Heart left ventricle (tissue), 16 donors: ENCODE results near the gene CENPH. TPM values are rescaled to one million over a fixed set of nuclear protein-coding genes. Genes with fewer than 3 reads are reported as not detected.
"Not testable (repeated sequence)": the region's sequence is repeated elsewhere in the genome, so short reads cannot be mapped to it uniquely, and the experiment has no call there.

ENCODE experiments used
- ATAC-seq, 4 donors: fragments of 200-7000 bp; cut with Tn5 transposase; one replicate each; pipeline ENCODE4 v1.9.1; 2020 to 2022; ENCODE audit warnings: moderate library complexity in 4 of 4, mild to moderate bottlenecking in 3 of 4, moderate number of reproducible peaks in 1 of 4
- DNase-seq, 5 donors: peaks; one replicate each; pipeline ENCODE4 v3.0.0-alpha.2; 2020
- H3K27ac ChIP-seq, 12 donors: fragments of 200-600 bp; sonication (generic) in 4 of 12; one replicate each; pipeline versions ENCODE4 v1.5.0 to v1.8.0; 2016 to 2022; ENCODE audit warnings: mild to moderate bottlenecking in 2 of 12
- H3K27me3 ChIP-seq, 9 donors: fragments of 200-600 bp; sonication (generic) in 2 of 9; one replicate each; pipeline versions ENCODE4 v1.5.1 to v1.8.0; 2016 to 2022; ENCODE audit warnings: mild to moderate bottlenecking in 3 of 9
- H3K36me3 ChIP-seq, 9 donors: fragments of 200-600 bp; sonication (generic) in 2 of 9; one replicate each; pipeline versions ENCODE4 v1.5.0 to v1.8.0; 2018 to 2022; ENCODE audit warnings: mild to moderate bottlenecking in 2 of 9
- H3K4me1 ChIP-seq, 12 donors: fragments of 200-600 bp; sonication (generic) in 4 of 12; one replicate each; pipeline versions ENCODE4 v1.5.0 to v1.8.0; 2016 to 2022; ENCODE audit warnings: mild to moderate bottlenecking in 3 of 12
- H3K4me3 ChIP-seq, 12 donors: fragments of 200-600 bp; sonication (generic) in 4 of 12; one replicate each; pipeline versions ENCODE4 v1.5.0 to v1.8.0; 2017 to 2022; ENCODE audit warnings: mild to moderate bottlenecking in 9 of 12, moderate library complexity in 4 of 12
- H3K9me3 ChIP-seq, 12 donors: fragments of 200-600 bp; sonication (generic) in 4 of 12; one replicate each; pipeline versions ENCODE4 v1.5.0 to v1.8.0; 2016 to 2022; ENCODE audit warnings: mild to moderate bottlenecking in 1 of 12
- POLR2A ChIP-seq, 2 donors: fragments of 450-650 bp; IDR thresholded peaks; one replicate each; pipeline ENCODE4 v1.6.1; 2017; ENCODE audit warnings: antibody characterized with exemption in 2 of 2, mild to moderate bottlenecking in 2 of 2, moderate library complexity in 2 of 2
- WGBS, 4 donors: extraction: QIAGEN DNeasy Blood & Tissue Kit in 2 of 4; methylation state at CpG; one replicate each; pipeline versions ENCODE4 v1.1.5 to v1.1.7; 2013 to 2018; 5-methylcytosine and 5-hydroxymethylcytosine counted together
- intact Hi-C, 10 donors: fragments of 100-400 bp; cut with DNase I; formaldehyde crosslinking; loops; one replicate each; pipeline versions ENCODE4 v1.11.1 to v1.14.2; 2022
- polyA plus RNA-seq, 2 donors: library from polyadenylated mRNA; stranded (reverse); fragments of 200-250 nt; gene quantifications; one replicate each; pipeline ENCODE4 v1.2.3, GENCODE V29; 2013
- total RNA-seq, 9 donors: library from RNA; depleted of rRNA in 2 of 9; stranded (reverse); fragments of >200 nt in 2 of 9; fragmentation: NEBNext Ultra II Directional in 3 of 9; extraction: Animal tissue kit (Norgen Biotek cat#: 25700) in 3 of 9; gene quantifications; one replicate each; pipeline versions ENCODE4 v1.1.0 to v1.2.4, GENCODE V29; 2016 to 2023
- TF ChIP-seq, protein P1 (sequence below), 12 donors: fragments of 200-600 bp; sonication (generic) in 4 of 12; IDR thresholded peaks; one replicate each; pipeline versions ENCODE4 v1.5.0 to v1.8.0; 2018 to 2022; ENCODE audit warnings: antibody characterized with exemption in 12 of 12, mild to moderate bottlenecking in 5 of 12
- donor health status: ischemic (EF 13 %, LVEDD 7.1; RV severe dilation, severe dysfunction).
- donor health status: healthy with polysubstance abuse.
- donor health status: DM: no; HTN: yes; CAD: no.
- donor health status: DM: no; HTN: no; CAD: no.
- donor health status: ischemic (EF 25% LVEDD 6.9; RV normal size, moderate dysfunction).
- donor health status: ischemic (EF 25% LVEDD 5.7; RV mildly dilated, moderate dysfunction).
- donor health status: healthy.
- donor health status: DM: yes; HTN: yes; CAD: no.
- donor health status: ischemic (EF 35%, LVEDD 5.7; RV mildly dilated, moderate dysfunction).
- donor health status: nonischemic (EF 11% LVEDD 7.7; RV severe dilation, severe dysfunction).
- donor health status: DM: yes; HTN: yes; CAD: no.
- donor health status: PGD.
- donor health status: ischemic (EF 29% LVEDD 5.4; RV normal size, mild dysfunction).
- donor health status: nonischemic (EF 23%, LVEDD 6.1; RV moderate dilation, normal function).

Gene CENPH
- total and polyA plus RNA-seq, 11 donors: 1.1 to 6.9 (median 2.7) TPM

DNA sequence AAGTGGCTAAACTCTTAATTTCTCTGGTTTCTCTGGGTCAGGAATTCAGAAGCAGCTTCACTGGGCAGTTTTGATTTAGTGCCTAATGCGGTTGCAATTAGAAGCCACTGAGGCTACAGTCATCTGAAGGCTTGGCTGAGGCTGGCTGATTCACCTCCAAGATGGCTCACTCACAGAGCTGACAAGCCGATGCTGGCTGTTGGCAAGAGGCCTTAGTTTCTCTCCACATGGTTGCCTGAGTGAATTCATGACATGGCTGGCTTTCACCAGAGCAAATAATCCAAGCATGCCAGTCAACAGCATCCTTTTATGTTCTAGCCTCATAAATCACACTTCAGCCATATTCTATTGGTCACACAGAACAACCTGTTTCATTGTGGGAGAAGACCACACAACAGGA is 42.5 kb downstream of the CENPH start:
- WGBS, 4 donors: 68 to 75% (median 70%) methylated on average over 2 of the region's 2 CpGs
- intact Hi-C loops: loop anchor here in 7 of 10 donors (5.0 to 10.0 kb wide), 6 partner anchors 65 to 140 kb away; partner anchors contain the start of genes SLC30A5 (in 3 of the 7), AK6 (in 1 of the 7), CCDC125 (in 1 of the 7) and CCNB1 (in 1 of the 7)

GRCh38 chr5:69234457-69235268 is 45.3 kb downstream of the CENPH start, which contains the start of gene CDK7:
TSS of gene CDK7 (plus strand) at chr5:69234886. CDS start at chr5:69234976, 90 bp downstream.
- peak within 1 kb of the TSS; percentile 35 to 91 (median 84) for H3K27ac ChIP-seq
- peaks cover 3 to 27% (median 18%) of the 10 kb centered on the region in 12 donors for H3K4me1 ChIP-seq
- DNase-seq: peak; percentile 94 to 95 (median 95)
- 0% methylated on average over 37 to 49 of the region's 49 CpGs for WGBS, 4 donors
- intact Hi-C loops: loop anchor here in 7 of 10 donors (1.0 to 10.0 kb wide), 10 partner anchors 16 to 142 kb away; partner anchors contain the start of genes SLC30A5 (in 3 of the 7), CCDC125 (in 2 of the 7), CCNB1 (in 2 of the 7) and AK6 (in 1 of the 7)
- no peaks in the 10 kb centered on the region for H3K27me3 ChIP-seq
- peak; percentile 99 to 100 (median 100) for ATAC-seq
- peak within 1 kb of the TSS; percentile 65 to 96 (median 88) for H3K4me3 ChIP-seq
- H3K9me3 ChIP-seq: no peaks in the 10 kb centered on the region
- TF ChIP-seq, protein P1, sequence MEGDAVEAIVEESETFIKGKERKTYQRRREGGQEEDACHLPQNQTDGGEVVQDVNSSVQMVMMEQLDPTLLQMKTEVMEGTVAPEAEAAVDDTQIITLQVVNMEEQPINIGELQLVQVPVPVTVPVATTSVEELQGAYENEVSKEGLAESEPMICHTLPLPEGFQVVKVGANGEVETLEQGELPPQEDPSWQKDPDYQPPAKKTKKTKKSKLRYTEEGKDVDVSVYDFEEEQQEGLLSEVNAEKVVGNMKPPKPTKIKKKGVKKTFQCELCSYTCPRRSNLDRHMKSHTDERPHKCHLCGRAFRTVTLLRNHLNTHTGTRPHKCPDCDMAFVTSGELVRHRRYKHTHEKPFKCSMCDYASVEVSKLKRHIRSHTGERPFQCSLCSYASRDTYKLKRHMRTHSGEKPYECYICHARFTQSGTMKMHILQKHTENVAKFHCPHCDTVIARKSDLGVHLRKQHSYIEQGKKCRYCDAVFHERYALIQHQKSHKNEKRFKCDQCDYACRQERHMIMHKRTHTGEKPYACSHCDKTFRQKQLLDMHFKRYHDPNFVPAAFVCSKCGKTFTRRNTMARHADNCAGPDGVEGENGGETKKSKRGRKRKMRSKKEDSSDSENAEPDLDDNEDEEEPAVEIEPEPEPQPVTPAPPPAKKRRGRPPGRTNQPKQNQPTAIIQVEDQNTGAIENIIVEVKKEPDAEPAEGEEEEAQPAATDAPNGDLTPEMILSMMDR (IDR thresholded peaks at IDR 0.05): no peak
- TF ChIP-seq POLR2A (IDR thresholded peaks at IDR 0.05): peak in 1 of 2 donors; percentile 65
- peaks cover 0 to 45% (median 24%) of the 10 kb centered on the region in 9 donors for H3K36me3 ChIP-seq

More for the DNA sequence above, 42.5 kb downstream of the CENPH start:
- Histone ChIP-seq H3K9me3 (no peaks in the 10 kb centered on the region), H3K4me3 (no peak overlapping the region), H3K36me3 (peaks cover 0 to 55% (median 38%) of the 10 kb centered on the region in 9 donors), H3K27ac (no peak overlapping the region), H3K27me3 (no peaks in the 10 kb centered on the region), H3K4me1 (peaks cover 3 to 24% (median 17%) of the 10 kb centered on the region in 12 donors)
- DNase-seq (no peak), ATAC-seq (no peak)
- TF ChIP-seq, protein P1 (IDR thresholded peaks at IDR 0.05): no peak
- no peak for TF ChIP-seq POLR2A (IDR thresholded peaks at IDR 0.05)

GRCh38 chr5:69236733-69237132 is 47.4 kb downstream of the CENPH start:
- H3K4me3 ChIP-seq, DNase-seq, H3K27ac ChIP-seq, H3K27me3 ChIP-seq, H3K9me3 ChIP-seq, ATAC-seq: not testable (repeated sequence)
- Histone ChIP-seq H3K36me3 (peaks cover 0 to 38% (median 24%) of the 10 kb centered on the region in 9 donors), H3K4me1 (peaks cover 3 to 31% (median 19%) of the 10 kb centered on the region in 12 donors)
- intact Hi-C loops: loop anchor here in 4 of 10 donors (5.0 to 10.0 kb wide), 4 partner anchors 69 to 142 kb away; partner anchors contain the start of genes AK6 (in 1 of the 4), CCDC125 (in 1 of the 4), CCNB1 (in 1 of the 4) and RAD17 (in 1 of the 4)
- 95 to 97% (median 96%) methylated on average over 9 of the region's 9 CpGs for WGBS, 4 donors

DNA sequence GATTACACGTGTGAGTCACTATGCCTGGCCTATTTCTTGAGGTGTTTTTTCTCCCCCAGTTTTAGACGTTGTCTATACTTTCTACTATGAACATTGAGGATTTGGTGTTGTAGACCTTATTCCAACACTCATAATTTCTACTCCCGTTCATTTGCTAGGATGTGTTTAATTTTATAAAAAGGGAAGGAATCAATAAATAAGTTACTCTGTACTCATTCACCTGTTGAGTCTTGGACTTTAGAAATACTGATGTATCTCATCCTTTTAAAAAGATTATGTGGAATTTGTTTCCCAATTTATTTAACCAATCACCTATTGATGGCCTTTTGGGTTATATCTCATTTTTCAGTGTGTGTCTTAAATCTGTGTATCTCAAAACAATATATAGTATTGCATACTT is 48.5 kb downstream of the CENPH start:
- 85 to 93% (median 88%) methylated on average over 3 of the region's 3 CpGs for WGBS, 4 donors
- no peak for TF ChIP-seq POLR2A (IDR thresholded peaks at IDR 0.05)
- TF ChIP-seq, protein P1 (IDR thresholded peaks at IDR 0.05): no peak
- ATAC-seq (no peak), DNase-seq (no peak)
- Histone ChIP-seq H3K4me3 (no peak overlapping the region), H3K27ac (no peak overlapping the region), H3K4me1 (peaks cover 3 to 31% (median 19%) of the 10 kb centered on the region in 12 donors), H3K9me3 (no peaks in the 10 kb centered on the region), H3K36me3 (peaks cover 0 to 35% (median 24%) of the 10 kb centered on the region in 9 donors), H3K27me3 (no peaks in the 10 kb centered on the region)
- intact Hi-C loops: loop anchor here in 4 of 10 donors (5.0 to 10.0 kb wide), 4 partner anchors 71 to 143 kb away; partner anchors contain the start of genes AK6 (in 1 of the 4), CCDC125 (in 1 of the 4), CCNB1 (in 1 of the 4) and RAD17 (in 1 of the 4)
